ENCODE measurements around the gene DUOX2. TPM values are rescaled to one million over a fixed set of nuclear protein-coding genes. Genes with fewer than 3 reads are reported as not detected.

DUOX2 gene
- total and polyA plus RNA-seq, 4 donors: 0.06 to 0.08 TPM; not detected in 2

- H3K27ac ChIP-seq (ENCODE audit: low read depth in 1 of 2, low read length in 2 of 2): no peak overlapping the region
- H3K36me3 ChIP-seq (ENCODE audit: control insufficient read depth in 4 of 4, insufficient read depth in 3 of 4, low read depth in 1 of 4, low read length in 3 of 4): no peaks in the 10 kb centered on the region
- no peak overlapping the region for H3K9ac ChIP-seq (ENCODE audit: low read depth in 1 of 2, low read length in 2 of 2)
- H3K27me3 ChIP-seq (ENCODE audit: control insufficient read depth in 4 of 4, insufficient read depth in 4 of 4, low read length in 3 of 4): no peaks in the 10 kb centered on the region
- no peaks in the 10 kb centered on the region for H3K4me1 ChIP-seq (ENCODE audit: control insufficient read depth in 4 of 4, insufficient read depth in 4 of 4, low read length in 3 of 4)
- no peak for DNase-seq (ENCODE audit: low spot score)
- TF ChIP-seq, protein P1, sequence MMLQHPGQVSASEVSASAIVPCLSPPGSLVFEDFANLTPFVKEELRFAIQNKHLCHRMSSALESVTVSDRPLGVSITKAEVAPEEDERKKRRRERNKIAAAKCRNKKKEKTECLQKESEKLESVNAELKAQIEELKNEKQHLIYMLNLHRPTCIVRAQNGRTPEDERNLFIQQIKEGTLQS (IDR thresholded peaks at IDR 0.05): no peak
- TF ChIP-seq FOXA1 (IDR thresholded peaks at IDR 0.05) (no peak), MAX (IDR thresholded peaks at IDR 0.05) (no peak), NR2F2 (IDR thresholded peaks at IDR 0.05) (no peak), EGR1 (IDR thresholded peaks at IDR 0.05; ENCODE audit: low read depth in 2 of 2) (no peak), CTCF (IDR thresholded peaks at IDR 0.05; ENCODE audit: low read depth, low read length, missing input control) (no peak), GABPA (IDR thresholded peaks at IDR 0.05 in 1 of 2, conservative IDR thresholded peaks at IDR 0.05 in 1 of 2) (no peak), RAD21 (IDR thresholded peaks at IDR 0.05) (no peak), YY1 (IDR thresholded peaks at IDR 0.05) (no peak), HNF4G (IDR thresholded peaks at IDR 0.05) (no peak), FOXA2 (IDR thresholded peaks at IDR 0.05) (no peak)
- TF ChIP-seq, protein P2, sequence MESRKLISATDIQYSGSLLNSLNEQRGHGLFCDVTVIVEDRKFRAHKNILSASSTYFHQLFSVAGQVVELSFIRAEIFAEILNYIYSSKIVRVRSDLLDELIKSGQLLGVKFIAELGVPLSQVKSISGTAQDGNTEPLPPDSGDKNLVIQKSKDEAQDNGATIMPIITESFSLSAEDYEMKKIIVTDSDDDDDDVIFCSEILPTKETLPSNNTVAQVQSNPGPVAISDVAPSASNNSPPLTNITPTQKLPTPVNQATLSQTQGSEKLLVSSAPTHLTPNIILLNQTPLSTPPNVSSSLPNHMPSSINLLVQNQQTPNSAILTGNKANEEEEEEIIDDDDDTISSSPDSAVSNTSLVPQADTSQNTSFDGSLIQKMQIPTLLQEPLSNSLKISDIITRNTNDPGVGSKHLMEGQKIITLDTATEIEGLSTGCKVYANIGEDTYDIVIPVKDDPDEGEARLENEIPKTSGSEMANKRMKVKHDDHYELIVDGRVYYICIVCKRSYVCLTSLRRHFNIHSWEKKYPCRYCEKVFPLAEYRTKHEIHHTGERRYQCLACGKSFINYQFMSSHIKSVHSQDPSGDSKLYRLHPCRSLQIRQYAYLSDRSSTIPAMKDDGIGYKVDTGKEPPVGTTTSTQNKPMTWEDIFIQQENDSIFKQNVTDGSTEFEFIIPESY (IDR thresholded peaks at IDR 0.05): no peak
- TF ChIP-seq, protein P3, sequence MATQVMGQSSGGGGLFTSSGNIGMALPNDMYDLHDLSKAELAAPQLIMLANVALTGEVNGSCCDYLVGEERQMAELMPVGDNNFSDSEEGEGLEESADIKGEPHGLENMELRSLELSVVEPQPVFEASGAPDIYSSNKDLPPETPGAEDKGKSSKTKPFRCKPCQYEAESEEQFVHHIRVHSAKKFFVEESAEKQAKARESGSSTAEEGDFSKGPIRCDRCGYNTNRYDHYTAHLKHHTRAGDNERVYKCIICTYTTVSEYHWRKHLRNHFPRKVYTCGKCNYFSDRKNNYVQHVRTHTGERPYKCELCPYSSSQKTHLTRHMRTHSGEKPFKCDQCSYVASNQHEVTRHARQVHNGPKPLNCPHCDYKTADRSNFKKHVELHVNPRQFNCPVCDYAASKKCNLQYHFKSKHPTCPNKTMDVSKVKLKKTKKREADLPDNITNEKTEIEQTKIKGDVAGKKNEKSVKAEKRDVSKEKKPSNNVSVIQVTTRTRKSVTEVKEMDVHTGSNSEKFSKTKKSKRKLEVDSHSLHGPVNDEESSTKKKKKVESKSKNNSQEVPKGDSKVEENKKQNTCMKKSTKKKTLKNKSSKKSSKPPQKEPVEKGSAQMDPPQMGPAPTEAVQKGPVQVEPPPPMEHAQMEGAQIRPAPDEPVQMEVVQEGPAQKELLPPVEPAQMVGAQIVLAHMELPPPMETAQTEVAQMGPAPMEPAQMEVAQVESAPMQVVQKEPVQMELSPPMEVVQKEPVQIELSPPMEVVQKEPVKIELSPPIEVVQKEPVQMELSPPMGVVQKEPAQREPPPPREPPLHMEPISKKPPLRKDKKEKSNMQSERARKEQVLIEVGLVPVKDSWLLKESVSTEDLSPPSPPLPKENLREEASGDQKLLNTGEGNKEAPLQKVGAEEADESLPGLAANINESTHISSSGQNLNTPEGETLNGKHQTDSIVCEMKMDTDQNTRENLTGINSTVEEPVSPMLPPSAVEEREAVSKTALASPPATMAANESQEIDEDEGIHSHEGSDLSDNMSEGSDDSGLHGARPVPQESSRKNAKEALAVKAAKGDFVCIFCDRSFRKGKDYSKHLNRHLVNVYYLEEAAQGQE (IDR thresholded peaks at IDR 0.05): no peak
- H3K9me3 ChIP-seq (ENCODE audit: control insufficient read depth in 4 of 4, low read length in 3 of 4): no peaks in the 10 kb centered on the region
- 88% methylated on average over 6 of the region's 6 CpGs for WGBS
- H3K4me3 ChIP-seq (ENCODE audit: low read depth in 1 of 3, low read length in 3 of 3): no peak overlapping the region
These were observed 36.5 kb upstream of the DUOX2 start for GRCh38 chr15:45150481-45150880.

- Histone ChIP-seq H3K4me3 (ENCODE audit: low read depth in 1 of 3, low read length in 3 of 3) (no peak overlapping the region), H3K4me1 (ENCODE audit: control insufficient read depth in 4 of 4, insufficient read depth in 4 of 4, low read length in 3 of 4) (no peaks in the 10 kb centered on the region), H3K9ac (ENCODE audit: low read depth in 1 of 2, low read length in 2 of 2) (no peak overlapping the region), H3K9me3 (ENCODE audit: control insufficient read depth in 4 of 4, low read length in 3 of 4) (no peaks in the 10 kb centered on the region), H3K27ac (ENCODE audit: low read depth in 1 of 2, low read length in 2 of 2) (no peak overlapping the region), H3K36me3 (ENCODE audit: control insufficient read depth in 4 of 4, insufficient read depth in 3 of 4, low read depth in 1 of 4, low read length in 3 of 4) (no peaks in the 10 kb centered on the region), H3K27me3 (ENCODE audit: control insufficient read depth in 4 of 4, insufficient read depth in 4 of 4, low read length in 3 of 4) (no peaks in the 10 kb centered on the region)
- DNase-seq (ENCODE audit: low spot score): no peak
- WGBS: 90% methylated on average over 1 of the region's 1 CpG
- TF ChIP-seq FOXA2 (IDR thresholded peaks at IDR 0.05): no peak
- TF ChIP-seq, protein P2 (IDR thresholded peaks at IDR 0.05): no peak
- TF ChIP-seq YY1 (IDR thresholded peaks at IDR 0.05): no peak
- TF ChIP-seq HNF4G (IDR thresholded peaks at IDR 0.05): no peak
- no peak for TF ChIP-seq GABPA (IDR thresholded peaks at IDR 0.05 in 1 of 2, conservative IDR thresholded peaks at IDR 0.05 in 1 of 2)
- no peak for TF ChIP-seq NR2F2 (IDR thresholded peaks at IDR 0.05)
- TF ChIP-seq FOXA1 (IDR thresholded peaks at IDR 0.05): no peak
- no peak for TF ChIP-seq HNF4A (conservative IDR thresholded peaks at IDR 0.05)
- TF ChIP-seq TAF1 (conservative IDR thresholded peaks at IDR 0.05): no peak
- TF ChIP-seq RAD21 (IDR thresholded peaks at IDR 0.05): no peak
- TF ChIP-seq, protein P1 (IDR thresholded peaks at IDR 0.05): no peak
- TF ChIP-seq MAX (IDR thresholded peaks at IDR 0.05): no peak
- TF ChIP-seq EGR1 (IDR thresholded peaks at IDR 0.05; ENCODE audit: low read depth in 2 of 2): no peak
- TF ChIP-seq JUND (IDR thresholded peaks at IDR 0.05): no peak
- TF ChIP-seq, protein P3 (IDR thresholded peaks at IDR 0.05): no peak
These were observed 35.1 kb upstream of the DUOX2 start for GRCh38 chr15:45149060-45149459.
